Uterus (tissue), 2 donors: Measurements from ENCODE around the gene CEP112.

Source experiments
- CTCF ChIP-seq, 4 experiments: fragments of 200-600 bp in 2 of 4; fragments of 450-650 bp in 2 of 4; sonication (generic) in 2 of 4; IDR thresholded peaks; one replicate each; pipeline ENCODE4 v1.5.1; 2016 to 2019; ENCODE audit warnings: antibody characterized with exemption in 4 of 4, mild to moderate bottlenecking in 2 of 4, moderate library complexity in 1 of 4
- POLR2A ChIP-seq, 2 donors: fragments of 450-650 bp; IDR thresholded peaks; one replicate each; pipeline ENCODE4 v1.6.1; 2016; ENCODE audit warnings: antibody characterized with exemption in 2 of 2, mild to moderate bottlenecking in 1 of 2, moderate library complexity in 1 of 2

GRCh38 chr17:65599650-65600049 lies 592.3 kb downstream of the CEP112 start:
- TF ChIP-seq CTCF (IDR thresholded peaks at IDR 0.05) (no peak), POLR2A (IDR thresholded peaks at IDR 0.05) (no peak)
